ENCODE data around the gene DENND2A.

DNA sequence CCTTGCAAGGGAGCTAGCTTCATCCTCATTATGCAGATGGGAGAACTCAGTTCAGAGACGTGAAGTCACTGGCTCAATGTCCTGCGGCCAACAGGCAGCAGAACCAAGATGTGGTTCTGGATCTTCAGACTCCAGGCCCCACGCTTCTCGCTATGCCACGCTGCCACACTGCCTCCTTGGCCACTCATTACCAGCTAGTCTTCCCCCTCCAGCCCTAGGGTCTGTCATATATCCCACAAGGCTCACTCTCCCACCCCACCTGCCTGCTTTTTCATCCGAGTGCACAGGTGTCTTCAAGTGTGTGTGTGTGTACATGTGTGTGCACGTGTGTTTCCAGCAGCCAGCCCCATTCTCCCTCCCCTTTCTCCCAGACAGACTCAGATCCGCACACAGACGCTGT, 53.4 kb downstream of the DENND2A start:
- TF ChIP-seq, protein P1, sequence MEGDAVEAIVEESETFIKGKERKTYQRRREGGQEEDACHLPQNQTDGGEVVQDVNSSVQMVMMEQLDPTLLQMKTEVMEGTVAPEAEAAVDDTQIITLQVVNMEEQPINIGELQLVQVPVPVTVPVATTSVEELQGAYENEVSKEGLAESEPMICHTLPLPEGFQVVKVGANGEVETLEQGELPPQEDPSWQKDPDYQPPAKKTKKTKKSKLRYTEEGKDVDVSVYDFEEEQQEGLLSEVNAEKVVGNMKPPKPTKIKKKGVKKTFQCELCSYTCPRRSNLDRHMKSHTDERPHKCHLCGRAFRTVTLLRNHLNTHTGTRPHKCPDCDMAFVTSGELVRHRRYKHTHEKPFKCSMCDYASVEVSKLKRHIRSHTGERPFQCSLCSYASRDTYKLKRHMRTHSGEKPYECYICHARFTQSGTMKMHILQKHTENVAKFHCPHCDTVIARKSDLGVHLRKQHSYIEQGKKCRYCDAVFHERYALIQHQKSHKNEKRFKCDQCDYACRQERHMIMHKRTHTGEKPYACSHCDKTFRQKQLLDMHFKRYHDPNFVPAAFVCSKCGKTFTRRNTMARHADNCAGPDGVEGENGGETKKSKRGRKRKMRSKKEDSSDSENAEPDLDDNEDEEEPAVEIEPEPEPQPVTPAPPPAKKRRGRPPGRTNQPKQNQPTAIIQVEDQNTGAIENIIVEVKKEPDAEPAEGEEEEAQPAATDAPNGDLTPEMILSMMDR (IDR thresholded peaks at IDR 0.05; ENCODE audit: low read depth, low read length, poor library complexity, severe bottlenecking) = no peak
- no peak for TF ChIP-seq EZH2phosphoT487 (IDR thresholded peaks at IDR 0.05; ENCODE audit: borderline replicate concordance, low read length)

Measured in DOHH2 (cell line).